Colonic mucosa (tissue), 4 donors: ENCODE results near the gene C12orf56. TPM values are rescaled to one million over a fixed set of nuclear protein-coding genes. Genes with fewer than 3 reads are reported as not detected.
"Not testable (repeated sequence)": the region's sequence is repeated elsewhere in the genome, so short reads cannot be mapped to it uniquely, and the experiment has no call there.

Source experiments
- DNase-seq: peaks from one replicate; pipeline ENCODE4 v3.0.0-alpha.2; 2020
- H3K27ac ChIP-seq: fragments of 200-600 bp; one replicate; pipeline ENCODE4 v1.8.0; 2021
- H3K27me3 ChIP-seq: fragments of 200-600 bp; one replicate; pipeline ENCODE4 v1.8.0; 2021
- H3K36me3 ChIP-seq: fragments of 200-600 bp; one replicate; pipeline ENCODE4 v1.8.0; 2021
- H3K4me1 ChIP-seq: fragments of 200-600 bp; one replicate; pipeline ENCODE4 v1.8.0; 2021; ENCODE audit warnings: mild to moderate bottlenecking
- H3K4me3 ChIP-seq: fragments of 200-600 bp; one replicate; pipeline ENCODE4 v1.8.0; 2021
- H3K9ac ChIP-seq, 2 donors: one replicate each; pipeline ENCODE4 v1.7.0; 2013; ENCODE audit warnings: control low read depth in 2 of 2, low read depth in 2 of 2, low read length in 2 of 2
- H3K9me3 ChIP-seq: fragments of 200-600 bp; one replicate; pipeline ENCODE4 v1.8.0; 2021
- intact Hi-C: fragments of 100-400 bp; cut with DNase I; formaldehyde crosslinking; loops from one replicate; pipeline ENCODE4 v1.14.1; 2022
- total RNA-seq, 2 donors: library from RNA; stranded (reverse); fragmentation: NEBNext Ultra II Directional in 1 of 2; extraction: Animal tissue kit (Norgen Biotek cat#: 25700) in 1 of 2; gene quantifications; one replicate each; pipeline ENCODE4 v1.2.1, GENCODE V29; 2021
- TF ChIP-seq, protein P1 (sequence below): fragments of 200-600 bp; IDR thresholded peaks from one replicate; pipeline ENCODE4 v1.8.0; 2022; ENCODE audit warnings: antibody characterized with exemption, mild to moderate bottlenecking
- donor health status: healthy.
- donor health status: DM: no; HTN: no; CAD: no.
- donor health status: DM: no; HTN: no; CAD: no.

Gene C12orf56
- total RNA-seq, 2 donors from 2014 or later = 0.74 to 0.77 TPM

- no peak for DNase-seq
- H3K36me3 ChIP-seq = no peaks in the 10 kb centered on the region
- intact Hi-C loops = no loop called here
These were observed 38.4 kb downstream of the C12orf56 start for GRCh38 chr12:64352181-64352580.

GRCh38 chr12:64351265-64351664, 39.3 kb downstream of the C12orf56 start:
- TF ChIP-seq, protein P1, sequence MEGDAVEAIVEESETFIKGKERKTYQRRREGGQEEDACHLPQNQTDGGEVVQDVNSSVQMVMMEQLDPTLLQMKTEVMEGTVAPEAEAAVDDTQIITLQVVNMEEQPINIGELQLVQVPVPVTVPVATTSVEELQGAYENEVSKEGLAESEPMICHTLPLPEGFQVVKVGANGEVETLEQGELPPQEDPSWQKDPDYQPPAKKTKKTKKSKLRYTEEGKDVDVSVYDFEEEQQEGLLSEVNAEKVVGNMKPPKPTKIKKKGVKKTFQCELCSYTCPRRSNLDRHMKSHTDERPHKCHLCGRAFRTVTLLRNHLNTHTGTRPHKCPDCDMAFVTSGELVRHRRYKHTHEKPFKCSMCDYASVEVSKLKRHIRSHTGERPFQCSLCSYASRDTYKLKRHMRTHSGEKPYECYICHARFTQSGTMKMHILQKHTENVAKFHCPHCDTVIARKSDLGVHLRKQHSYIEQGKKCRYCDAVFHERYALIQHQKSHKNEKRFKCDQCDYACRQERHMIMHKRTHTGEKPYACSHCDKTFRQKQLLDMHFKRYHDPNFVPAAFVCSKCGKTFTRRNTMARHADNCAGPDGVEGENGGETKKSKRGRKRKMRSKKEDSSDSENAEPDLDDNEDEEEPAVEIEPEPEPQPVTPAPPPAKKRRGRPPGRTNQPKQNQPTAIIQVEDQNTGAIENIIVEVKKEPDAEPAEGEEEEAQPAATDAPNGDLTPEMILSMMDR = no peak

More at GRCh38 chr12:64352181-64352580, 38.4 kb downstream of the C12orf56 start:
- TF ChIP-seq, protein P1 = no peak
- Histone ChIP-seq H3K4me1 (no peaks in the 10 kb centered on the region), H3K27ac (no peak overlapping the region), H3K27me3 (no peaks in the 10 kb centered on the region), H3K4me3 (no peak overlapping the region), H3K9me3 (no peaks in the 10 kb centered on the region), H3K9ac (no peak overlapping the region)

GRCh38 chr12:64347630-64348029, 42.9 kb downstream of the C12orf56 start:
- TF ChIP-seq, protein P1 = no peak
- intact Hi-C loops = no loop called here
- DNase-seq = no peak
- no peaks in the 10 kb centered on the region for H3K9me3 ChIP-seq
- no peaks in the 10 kb centered on the region for H3K36me3 ChIP-seq
- no peak overlapping the region for H3K27ac ChIP-seq
- H3K9ac ChIP-seq = no peak overlapping the region
- H3K27me3 ChIP-seq = no peaks in the 10 kb centered on the region
- H3K4me1 ChIP-seq = no peaks in the 10 kb centered on the region
- H3K4me3 ChIP-seq = no peak overlapping the region

More at GRCh38 chr12:64351265-64351664, 39.3 kb downstream of the C12orf56 start:
- H3K27me3 ChIP-seq = no peaks in the 10 kb centered on the region
- no peaks in the 10 kb centered on the region for H3K4me1 ChIP-seq
- no peaks in the 10 kb centered on the region for H3K9me3 ChIP-seq
- intact Hi-C loops = no loop called here
- no peak overlapping the region for H3K9ac ChIP-seq
- H3K36me3 ChIP-seq = no peaks in the 10 kb centered on the region
- H3K4me3 ChIP-seq = no peak overlapping the region
- no peak overlapping the region for H3K27ac ChIP-seq
- DNase-seq = no peak

DNA sequence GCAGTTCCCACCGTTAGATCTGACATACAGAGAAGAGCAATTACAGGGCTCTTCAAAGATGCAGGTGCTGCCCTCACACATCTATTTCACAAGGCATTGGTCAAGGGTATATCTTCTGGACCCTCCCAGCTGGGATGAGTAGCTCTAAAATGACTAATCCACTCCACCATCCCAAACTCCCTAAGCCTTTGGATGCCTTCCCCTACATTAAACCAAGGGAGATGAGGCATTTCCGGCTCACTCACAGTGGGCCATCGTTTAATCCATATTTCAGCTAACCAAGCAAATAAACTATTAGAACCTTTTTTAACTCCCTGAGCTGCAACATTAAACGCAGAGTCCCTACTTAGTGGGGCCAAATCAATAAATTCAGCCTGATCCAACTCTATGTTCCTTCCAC, 45.9 kb downstream of the C12orf56 start:
- intact Hi-C loops, H3K4me3 ChIP-seq, H3K36me3 ChIP-seq, H3K4me1 ChIP-seq, H3K9me3 ChIP-seq, H3K9ac ChIP-seq, H3K27ac ChIP-seq, H3K27me3 ChIP-seq, DNase-seq: not testable (repeated sequence)

GRCh38 chr12:64340546-64340945, 50.0 kb downstream of the C12orf56 start:
- H3K36me3 ChIP-seq, H3K4me3 ChIP-seq, H3K9me3 ChIP-seq, intact Hi-C loops, DNase-seq, H3K27me3 ChIP-seq, H3K4me1 ChIP-seq, H3K9ac ChIP-seq, H3K27ac ChIP-seq: not testable (repeated sequence)

DNA sequence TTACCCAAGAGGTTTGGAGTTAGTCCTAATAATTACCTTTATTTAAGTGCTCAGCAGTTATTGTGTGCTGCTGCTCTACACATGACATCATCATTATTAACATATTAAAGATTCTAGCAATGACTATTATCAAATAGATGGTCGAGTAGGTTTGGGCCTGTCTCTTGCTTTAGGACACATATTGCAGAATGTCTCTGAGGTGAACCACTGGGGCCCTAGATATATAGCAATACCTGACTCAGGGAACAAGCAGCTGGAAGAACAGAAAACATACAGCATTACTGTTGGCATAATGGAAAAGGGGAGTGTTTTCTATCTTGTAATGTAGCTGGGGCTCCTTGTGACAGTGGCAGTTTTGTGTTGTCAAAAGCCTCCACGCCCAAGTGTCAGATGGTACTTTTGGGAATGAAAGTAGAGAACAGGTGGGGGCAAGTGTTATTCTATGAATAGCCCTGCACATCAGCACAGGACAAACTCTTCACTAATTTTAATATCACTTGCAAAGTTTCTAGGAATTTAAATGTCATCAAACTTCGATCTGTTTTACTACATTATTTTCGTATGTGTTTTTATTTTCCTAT, 54.6 kb downstream of the C12orf56 start:
- Histone ChIP-seq H3K9me3 (no peaks in the 10 kb centered on the region), H3K4me1 (no peaks in the 10 kb centered on the region), H3K27me3 (no peaks in the 10 kb centered on the region), H3K27ac (no peak overlapping the region), H3K4me3 (no peak overlapping the region), H3K9ac (no peak overlapping the region), H3K36me3 (no peaks in the 10 kb centered on the region)
- intact Hi-C loops = no loop called here
- TF ChIP-seq, protein P1 = no peak
- no peak for DNase-seq
